ENCODE results near the gene P2RY11. TPM values are rescaled to one million over a fixed set of nuclear protein-coding genes. Genes with fewer than 3 reads are reported as not detected.
A peak's percentile ranks its signal among the peaks of the same experiment; 100 is the strongest.

P2RY11 gene
- total RNA-seq, 1 donor from 2014 or later: 19.3 TPM

GRCh38 chr19:10095948-10096614, 15.4 kb upstream of the P2RY11 start:
- Mint-ChIP-seq H3K27me3 (ENCODE audit: low read depth, unreplicated experiment) (peaks cover 13% of the 10 kb centered on the region), H3K36me3 (ENCODE audit: low read depth, unreplicated experiment) (peaks cover 16% of the 10 kb centered on the region), H3K9me3 (ENCODE audit: unreplicated experiment) (no peaks in the 10 kb centered on the region), H3K4me1 (ENCODE audit: low read depth, unreplicated experiment) (peaks cover 1% of the 10 kb centered on the region), H3K27ac (ENCODE audit: unreplicated experiment) (peak overlapping the region; percentile 48), H3K4me3 (ENCODE audit: unreplicated experiment) (peak overlapping the region; percentile 47)
- H3K79me2 ChIP-seq (ENCODE audit: insufficient read depth, low read length): no peaks in the 10 kb centered on the region
- peak overlapping the region; percentile 46 for H3K4me3 ChIP-seq (ENCODE audit: insufficient read depth, low read depth, low read length)
- H3K36me3 ChIP-seq (ENCODE audit: insufficient read depth, low read length): no peaks in the 10 kb centered on the region
- peaks cover 3% of the 10 kb centered on the region for H3K4me1 ChIP-seq (ENCODE audit: insufficient read depth, low read length)
- H3K9ac ChIP-seq (ENCODE audit: low read length): no peak overlapping the region
- H3K4me2 ChIP-seq (ENCODE audit: low read length): peak overlapping the region; percentile 83
- H4K20me1 ChIP-seq (ENCODE audit: insufficient read depth, low read length): no peaks in the 10 kb centered on the region
- H3K27me3 ChIP-seq (ENCODE audit: insufficient read depth, low read length): no peaks in the 10 kb centered on the region
- DNase-seq (ENCODE audit: low read depth) (peak; percentile 53), FAIRE-seq (no peak)
- no peak overlapping the region for H3K27ac ChIP-seq (ENCODE audit: low read depth, low read length)
- H3K9me3 ChIP-seq (ENCODE audit: insufficient read depth, low read depth, low read length): peaks cover 5% of the 10 kb centered on the region
- no peak for TF ChIP-seq EZH2 (IDR thresholded peaks at IDR 0.05; ENCODE audit: insufficient read depth, low read length)
- no peak for TF ChIP-seq CTCF (IDR thresholded peaks at IDR 0.05; ENCODE audit: insufficient read depth, low read depth, low read length)
- H2AFZ ChIP-seq (ENCODE audit: low read depth, low read length): peak overlapping the region; percentile 99

GRCh38 chr19:10096615-10096963, 14.9 kb upstream of the P2RY11 start:
- H3K27me3 ChIP-seq (ENCODE audit: insufficient read depth, low read length): no peaks in the 10 kb centered on the region
- no peak overlapping the region for H3K9ac ChIP-seq (ENCODE audit: low read length)
- H4K20me1 ChIP-seq (ENCODE audit: insufficient read depth, low read length): no peaks in the 10 kb centered on the region
- H3K36me3 Mint-ChIP-seq (ENCODE audit: low read depth, unreplicated experiment): peaks cover 15% of the 10 kb centered on the region
- H3K4me1 ChIP-seq (ENCODE audit: insufficient read depth, low read length): peaks cover 3% of the 10 kb centered on the region
- H3K4me3 Mint-ChIP-seq (ENCODE audit: unreplicated experiment): no peak overlapping the region
- TF ChIP-seq EZH2 (IDR thresholded peaks at IDR 0.05; ENCODE audit: insufficient read depth, low read length) (no peak), CTCF (IDR thresholded peaks at IDR 0.05; ENCODE audit: insufficient read depth, low read depth, low read length) (no peak)
- H3K79me2 ChIP-seq (ENCODE audit: insufficient read depth, low read length): no peaks in the 10 kb centered on the region
- H3K9me3 ChIP-seq (ENCODE audit: insufficient read depth, low read depth, low read length): peaks cover 5% of the 10 kb centered on the region
- no peak overlapping the region for H3K27ac Mint-ChIP-seq (ENCODE audit: unreplicated experiment)
- H3K36me3 ChIP-seq (ENCODE audit: insufficient read depth, low read length): no peaks in the 10 kb centered on the region
- peak overlapping the region; percentile 99 for H2AFZ ChIP-seq (ENCODE audit: low read depth, low read length)
- peak overlapping the region; percentile 46 for H3K4me3 ChIP-seq (ENCODE audit: insufficient read depth, low read depth, low read length)
- peaks cover 1% of the 10 kb centered on the region for H3K4me1 Mint-ChIP-seq (ENCODE audit: low read depth, unreplicated experiment)
- no peak overlapping the region for H3K27ac ChIP-seq (ENCODE audit: low read depth, low read length)
- DNase-seq (ENCODE audit: low read depth) (no peak), FAIRE-seq (no peak)
- H3K27me3 Mint-ChIP-seq (ENCODE audit: low read depth, unreplicated experiment): peaks cover 13% of the 10 kb centered on the region
- no peaks in the 10 kb centered on the region for H3K9me3 Mint-ChIP-seq (ENCODE audit: unreplicated experiment)
- H3K4me2 ChIP-seq (ENCODE audit: low read length): peak overlapping the region; percentile 83

- H3K9me3 Mint-ChIP-seq (ENCODE audit: unreplicated experiment): no peaks in the 10 kb centered on the region
- H3K79me2 ChIP-seq (ENCODE audit: insufficient read depth, low read length): no peaks in the 10 kb centered on the region
- no peaks in the 10 kb centered on the region for H3K36me3 ChIP-seq (ENCODE audit: insufficient read depth, low read length)
- DNase-seq (ENCODE audit: low read depth) (no peak), FAIRE-seq (no peak)
- no peaks in the 10 kb centered on the region for H3K4me1 Mint-ChIP-seq (ENCODE audit: low read depth, unreplicated experiment)
- TF ChIP-seq EZH2 (IDR thresholded peaks at IDR 0.05; ENCODE audit: insufficient read depth, low read length): no peak
- no peak for TF ChIP-seq CTCF (IDR thresholded peaks at IDR 0.05; ENCODE audit: insufficient read depth, low read depth, low read length)
- no peak overlapping the region for H2AFZ ChIP-seq (ENCODE audit: low read depth, low read length)
- peaks cover 13% of the 10 kb centered on the region for H3K27me3 Mint-ChIP-seq (ENCODE audit: low read depth, unreplicated experiment)
- H3K9me3 ChIP-seq (ENCODE audit: insufficient read depth, low read depth, low read length): peaks cover 5% of the 10 kb centered on the region
- H3K4me3 ChIP-seq (ENCODE audit: insufficient read depth, low read depth, low read length): no peak overlapping the region
- no peaks in the 10 kb centered on the region for H3K27me3 ChIP-seq (ENCODE audit: insufficient read depth, low read length)
- no peak overlapping the region for H3K9ac ChIP-seq (ENCODE audit: low read length)
- no peaks in the 10 kb centered on the region for H3K36me3 Mint-ChIP-seq (ENCODE audit: low read depth, unreplicated experiment)
- H4K20me1 ChIP-seq (ENCODE audit: insufficient read depth, low read length): no peaks in the 10 kb centered on the region
- no peak overlapping the region for H3K4me2 ChIP-seq (ENCODE audit: low read length)
- no peak overlapping the region for H3K27ac ChIP-seq (ENCODE audit: low read depth, low read length)
- no peak overlapping the region for H3K27ac Mint-ChIP-seq (ENCODE audit: unreplicated experiment)
- H3K4me1 ChIP-seq (ENCODE audit: insufficient read depth, low read length): peaks cover 3% of the 10 kb centered on the region
- no peak overlapping the region for H3K4me3 Mint-ChIP-seq (ENCODE audit: unreplicated experiment)
Observed at GRCh38 chr19:10100163-10100785, 11.2 kb upstream of the P2RY11 start.

All from astrocyte (in vitro differentiated cells and primary cell).